ENCODE results near the gene AHCYL2. TPM values are rescaled to one million over a fixed set of nuclear protein-coding genes. Genes with fewer than 3 reads are reported as not detected.

Gene AHCYL2
- total RNA-seq, 4 donors from 2014 or later = 14.7 to 22.6 (median 16.9) TPM

DNA sequence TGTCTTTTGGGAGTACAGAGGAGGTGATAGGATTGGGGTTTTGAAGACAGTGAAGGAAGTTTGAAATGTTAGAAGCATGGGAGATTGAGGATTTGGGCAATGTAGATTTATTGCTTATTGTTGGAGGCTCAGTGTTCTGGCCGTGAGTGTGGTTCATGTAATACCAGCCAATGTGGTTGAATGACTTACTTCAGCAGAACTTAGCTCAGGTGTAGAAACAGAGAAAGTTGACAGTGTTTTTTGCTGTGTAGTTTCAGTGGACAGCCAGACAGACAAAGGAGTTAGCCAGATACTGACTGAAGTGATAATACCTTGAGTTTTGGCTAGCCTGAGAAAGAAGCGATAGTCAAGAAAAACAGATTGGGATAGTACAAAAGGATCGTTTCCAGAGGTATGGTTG lies 88.5 kb downstream of the AHCYL2 start:
- TF ChIP-seq, protein P1, sequence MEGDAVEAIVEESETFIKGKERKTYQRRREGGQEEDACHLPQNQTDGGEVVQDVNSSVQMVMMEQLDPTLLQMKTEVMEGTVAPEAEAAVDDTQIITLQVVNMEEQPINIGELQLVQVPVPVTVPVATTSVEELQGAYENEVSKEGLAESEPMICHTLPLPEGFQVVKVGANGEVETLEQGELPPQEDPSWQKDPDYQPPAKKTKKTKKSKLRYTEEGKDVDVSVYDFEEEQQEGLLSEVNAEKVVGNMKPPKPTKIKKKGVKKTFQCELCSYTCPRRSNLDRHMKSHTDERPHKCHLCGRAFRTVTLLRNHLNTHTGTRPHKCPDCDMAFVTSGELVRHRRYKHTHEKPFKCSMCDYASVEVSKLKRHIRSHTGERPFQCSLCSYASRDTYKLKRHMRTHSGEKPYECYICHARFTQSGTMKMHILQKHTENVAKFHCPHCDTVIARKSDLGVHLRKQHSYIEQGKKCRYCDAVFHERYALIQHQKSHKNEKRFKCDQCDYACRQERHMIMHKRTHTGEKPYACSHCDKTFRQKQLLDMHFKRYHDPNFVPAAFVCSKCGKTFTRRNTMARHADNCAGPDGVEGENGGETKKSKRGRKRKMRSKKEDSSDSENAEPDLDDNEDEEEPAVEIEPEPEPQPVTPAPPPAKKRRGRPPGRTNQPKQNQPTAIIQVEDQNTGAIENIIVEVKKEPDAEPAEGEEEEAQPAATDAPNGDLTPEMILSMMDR (IDR thresholded peaks at IDR 0.05; ENCODE audit: low read depth) = no peak

DNA sequence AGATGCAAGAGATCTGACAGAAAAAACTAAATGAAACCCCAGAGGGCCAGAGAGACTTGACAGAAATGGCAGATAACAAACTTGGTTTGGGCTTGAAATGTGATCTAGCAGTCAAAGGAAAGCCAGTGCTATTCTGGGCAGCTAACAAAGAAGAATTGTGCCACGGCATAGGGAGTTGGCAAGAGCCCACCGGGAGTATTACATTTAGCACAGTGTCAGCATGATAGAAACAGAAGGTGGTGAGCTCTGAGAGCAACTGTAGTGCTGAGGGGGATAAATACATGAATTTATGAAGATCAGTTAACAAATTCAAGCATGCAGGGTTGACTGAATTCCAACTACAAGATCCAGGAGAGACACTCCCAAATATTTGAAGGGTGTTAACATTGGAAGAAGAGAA lies 91.1 kb downstream of the AHCYL2 start:
- TF ChIP-seq, protein P1 (IDR thresholded peaks at IDR 0.05; ENCODE audit: low read depth) = no peak

DNA sequence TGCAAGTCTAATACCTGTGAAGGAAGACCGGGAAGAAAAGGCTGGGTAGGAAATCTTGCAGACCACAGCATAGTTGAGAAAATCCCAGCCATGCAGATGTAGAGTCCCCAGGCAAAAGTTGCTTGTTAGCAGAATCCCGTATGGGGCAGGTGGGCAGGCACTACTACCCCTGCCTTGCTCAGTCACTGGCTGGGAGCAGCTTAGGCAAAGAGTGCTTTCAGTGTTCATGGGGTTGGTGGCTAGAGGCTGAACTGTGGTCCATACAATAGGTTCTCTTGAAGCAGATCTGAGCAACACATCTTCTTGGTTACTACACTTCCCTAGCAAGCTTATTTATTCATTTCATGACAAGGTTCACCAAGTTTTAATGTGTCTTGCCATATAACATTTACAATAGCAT lies 92.6 kb downstream of the AHCYL2 start:
- TF ChIP-seq, protein P1 (IDR thresholded peaks at IDR 0.05; ENCODE audit: low read depth) = no peak

DNA sequence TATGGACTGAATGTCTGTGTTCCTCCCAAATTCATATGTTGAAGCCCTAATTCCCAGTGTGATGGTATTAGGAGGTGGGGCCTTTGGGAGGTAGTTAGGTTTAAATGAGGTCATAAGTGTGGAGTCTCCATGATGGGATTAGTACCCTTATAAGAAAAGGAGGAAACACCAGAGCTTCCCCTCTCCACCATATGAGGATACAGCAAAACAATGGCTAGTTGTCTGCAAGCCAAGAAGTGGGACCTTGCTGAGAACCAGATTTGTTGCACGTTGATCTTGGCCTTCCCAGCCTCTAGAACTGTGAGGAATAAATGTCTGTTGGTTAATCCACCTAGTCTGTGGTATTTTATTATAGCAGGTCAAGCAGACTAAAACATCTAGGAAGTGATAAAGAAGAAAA lies 102.2 kb downstream of the AHCYL2 start:
- TF ChIP-seq, protein P1 (IDR thresholded peaks at IDR 0.05; ENCODE audit: low read depth) = no peak

DNA sequence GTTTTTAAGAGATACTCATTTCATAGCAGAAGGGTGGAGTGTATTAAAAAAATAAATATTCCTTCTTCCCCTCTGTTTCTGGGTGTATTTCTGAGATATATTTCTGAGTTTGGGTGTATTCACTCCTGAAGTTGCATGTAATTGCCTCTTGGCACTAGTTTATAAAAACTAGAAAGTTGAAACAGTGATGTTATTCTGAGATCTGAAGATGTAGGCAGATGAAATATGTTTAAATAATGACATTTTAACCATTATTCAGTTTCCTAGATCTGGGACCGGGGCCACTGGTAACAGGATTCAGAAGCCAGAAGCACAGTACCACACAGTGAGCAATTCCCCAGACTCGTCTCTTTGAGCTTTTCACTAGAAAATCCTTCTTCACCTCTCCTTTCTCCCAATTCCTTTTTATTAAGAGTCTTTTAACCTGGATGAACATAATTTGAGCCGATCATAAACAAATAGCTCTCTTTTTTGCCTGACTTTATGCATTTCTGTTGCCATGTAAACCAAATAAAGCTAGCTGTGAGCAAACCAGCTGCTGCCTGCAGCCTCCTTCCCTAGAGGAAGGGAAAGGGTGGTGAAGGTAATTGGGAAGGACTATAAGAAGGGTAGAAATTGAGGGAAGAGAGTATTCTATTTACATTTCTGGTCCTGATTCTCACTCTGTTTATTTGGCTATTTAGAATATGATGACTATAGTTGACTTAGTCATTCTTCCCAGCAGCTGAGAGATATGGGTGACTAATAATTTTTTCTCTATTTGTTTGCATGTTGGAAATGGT lies 107.6 kb downstream of the AHCYL2 start:
- TF ChIP-seq, protein P1 (IDR thresholded peaks at IDR 0.05; ENCODE audit: low read depth) = no peak

DNA sequence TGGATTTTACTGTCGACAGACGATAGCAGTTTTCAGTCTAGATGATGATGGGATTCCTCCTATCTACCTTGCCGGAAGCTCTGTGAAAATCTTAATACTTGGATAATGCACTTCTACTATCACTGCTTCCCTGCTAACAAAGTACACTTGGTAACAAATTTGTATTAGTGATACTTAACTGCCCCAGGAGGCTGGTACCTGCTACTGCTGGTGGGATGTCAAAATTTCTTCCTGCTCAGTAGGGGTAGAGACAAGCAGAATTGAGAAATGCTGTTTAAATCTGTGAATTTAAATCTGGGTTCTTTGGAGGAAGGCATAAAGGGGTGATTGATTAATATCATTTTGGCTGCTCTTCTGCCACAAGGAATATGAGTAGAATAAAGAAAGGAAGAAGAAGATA lies 109.6 kb downstream of the AHCYL2 start:
- TF ChIP-seq, protein P1 (IDR thresholded peaks at IDR 0.05; ENCODE audit: low read depth) = no peak

DNA sequence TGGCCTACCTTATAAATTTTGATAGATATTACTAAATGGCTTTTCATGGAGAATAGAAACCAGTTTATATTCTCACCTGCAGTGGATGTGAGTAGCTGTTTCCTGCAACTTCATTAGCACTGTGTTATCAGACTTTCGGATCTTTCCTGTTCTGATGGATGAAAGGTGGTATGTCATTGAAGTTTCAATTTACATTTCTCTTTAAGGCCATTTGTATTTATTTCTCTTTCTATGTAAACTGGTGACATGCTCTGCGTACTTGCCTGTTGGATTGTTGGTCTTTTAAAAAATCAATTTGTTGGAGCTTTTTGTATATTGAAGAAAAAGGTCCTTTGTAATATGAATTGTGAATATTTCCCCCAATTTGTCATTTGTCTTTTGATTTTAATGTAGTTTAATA lies 113.6 kb downstream of the AHCYL2 start:
- TF ChIP-seq, protein P1 (IDR thresholded peaks at IDR 0.05; ENCODE audit: low read depth) = no peak
